NCI-H1436 (cell line): ENCODE data around the gene PSPN.

Source experiments
- DNase-seq: peaks from one replicate; lab custom pipeline; 2025; lab: John Stamatoyannopoulos, UW

The PSPN gene

GRCh38 chr19:6325614-6326013 lies 50.1 kb downstream of the PSPN start:
- DNase-seq: no peak
